Measurements from ENCODE around the gene PLA2G4A.

PLA2G4A gene

GRCh38 chr1:186854102-186854501 lies 25.4 kb downstream of the PLA2G4A start:
- no peak overlapping the region for H3K4me3 ChIP-seq (ENCODE audit: low read depth, low read length)
- H3K36me3 ChIP-seq = no peaks in the 10 kb centered on the region
- no peaks in the 10 kb centered on the region for H3K4me1 ChIP-seq
- no peak for DNase-seq
- H3K27me3 ChIP-seq = no peaks in the 10 kb centered on the region; the same call in 1 of the 2 replicates
- no peaks in the 10 kb centered on the region for H3K9me3 ChIP-seq
- TF ChIP-seq CTCF (IDR thresholded peaks at IDR 0.05; ENCODE audit: low read depth, low read length) = no peak

- no peak for DNase-seq
- Histone ChIP-seq H3K4me3 (ENCODE audit: low read depth, low read length) (no peak overlapping the region), H3K9me3 (no peaks in the 10 kb centered on the region), H3K36me3 (no peaks in the 10 kb centered on the region), H3K27me3 (no peaks in the 10 kb centered on the region; the same call in 1 of the 2 replicates), H3K4me1 (no peaks in the 10 kb centered on the region)
- no peak for TF ChIP-seq CTCF (IDR thresholded peaks at IDR 0.05; ENCODE audit: low read depth, low read length)
Measured at GRCh38 chr1:186858923-186859322, 30.2 kb downstream of the PLA2G4A start.

- Histone ChIP-seq H3K27me3 (no peaks in the 10 kb centered on the region), H3K4me3 (ENCODE audit: low read depth, low read length) (no peak overlapping the region), H3K9me3 (no peaks in the 10 kb centered on the region), H3K4me1 (no peaks in the 10 kb centered on the region), H3K36me3 (no peaks in the 10 kb centered on the region)
- no peak for DNase-seq
- no peak for TF ChIP-seq CTCF (IDR thresholded peaks at IDR 0.05; ENCODE audit: low read depth, low read length)
Measured at GRCh38 chr1:186859995-186860394, 31.2 kb downstream of the PLA2G4A start.

DNA sequence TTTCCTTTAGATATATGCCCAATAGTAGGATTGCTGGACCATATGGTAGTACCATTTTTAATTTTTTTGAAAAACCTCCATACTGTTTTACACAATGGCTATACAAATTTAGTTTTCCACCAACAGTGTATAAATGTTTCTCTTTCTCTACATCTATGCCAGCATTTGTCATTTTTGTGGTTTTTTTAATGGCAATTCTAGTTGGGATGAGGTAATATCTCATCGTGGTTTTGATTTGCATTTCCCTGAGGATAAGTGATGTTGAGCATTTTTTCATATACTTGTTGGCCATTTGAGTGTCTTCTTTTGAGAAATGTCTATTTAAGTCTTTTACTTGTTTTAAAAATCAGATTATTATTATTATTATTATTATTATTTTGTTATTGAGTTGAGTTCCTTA lies 35.5 kb downstream of the PLA2G4A start:
- Histone ChIP-seq H3K36me3 (no peaks in the 10 kb centered on the region), H3K9me3 (no peaks in the 10 kb centered on the region), H3K27me3 (no peaks in the 10 kb centered on the region), H3K4me3 (ENCODE audit: low read depth, low read length) (no peak overlapping the region), H3K4me1 (no peaks in the 10 kb centered on the region)
- DNase-seq = no peak
- no peak for TF ChIP-seq CTCF (IDR thresholded peaks at IDR 0.05; ENCODE audit: low read depth, low read length)

DNA sequence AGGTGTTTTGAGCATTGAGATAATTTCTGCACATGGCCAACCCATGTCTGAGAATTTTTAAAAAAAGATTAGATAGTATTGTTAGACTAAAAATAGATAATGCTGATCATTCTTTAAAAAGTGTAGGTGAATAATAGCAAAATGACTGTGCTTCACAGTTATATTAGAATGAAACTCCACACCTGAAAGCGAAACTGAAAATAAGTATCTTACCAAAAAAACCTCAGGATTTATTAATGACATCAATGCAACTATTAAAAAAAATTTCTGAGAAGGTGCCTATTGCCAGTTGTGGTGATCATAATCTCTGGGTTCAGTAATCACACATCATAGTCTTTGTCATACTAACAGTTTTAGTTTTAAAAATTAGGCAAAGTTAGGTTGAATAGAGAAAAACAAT lies 36.5 kb downstream of the PLA2G4A start:
- Histone ChIP-seq H3K4me3 (ENCODE audit: low read depth, low read length) (no peak overlapping the region), H3K27me3 (no peaks in the 10 kb centered on the region), H3K9me3 (no peaks in the 10 kb centered on the region), H3K4me1 (no peaks in the 10 kb centered on the region), H3K36me3 (no peaks in the 10 kb centered on the region)
- TF ChIP-seq CTCF (IDR thresholded peaks at IDR 0.05; ENCODE audit: low read depth, low read length) = no peak
- DNase-seq = no peak

GRCh38 chr1:186865857-186866256 lies 37.1 kb downstream of the PLA2G4A start:
- TF ChIP-seq CTCF (IDR thresholded peaks at IDR 0.05; ENCODE audit: low read depth, low read length) = no peak

More at GRCh38 chr1:186865857-186866256, 37.1 kb downstream of the PLA2G4A start:
- Histone ChIP-seq H3K36me3 (no peaks in the 10 kb centered on the region), H3K27me3 (no peaks in the 10 kb centered on the region), H3K9me3 (no peaks in the 10 kb centered on the region), H3K4me1 (no peaks in the 10 kb centered on the region), H3K4me3 (ENCODE audit: low read depth, low read length) (no peak overlapping the region)
- no peak for DNase-seq
